Keratinocyte (primary cell): Measurements from ENCODE around the gene CNKSR2. TPM values are rescaled to one million over a fixed set of nuclear protein-coding genes. Genes with fewer than 3 reads are reported as not detected.

Experiments used
- DNase-seq: peaks from one replicate; pipeline ENCODE4 v3.0.0-alpha.2; 2011; ENCODE audit warnings: low read depth, missing footprints, low spot score
- FAIRE-seq: peaks from 2 replicates; lab custom pipeline; 2011; peaks lifted over from hg19 to GRCh38; lab: Jason Lieb, UNC
- H2AFZ ChIP-seq: 2 replicates; pipeline ENCODE4 v1.6.0; 2012; ENCODE audit warnings: low read length, control low read depth, inconsistent platforms; ENCODE audit not compliant: control insufficient read depth
- H3K27ac ChIP-seq: 2 replicates; pipeline ENCODE4 v1.5.1; 2011; ENCODE audit warnings: low read length; ENCODE audit not compliant: control insufficient read depth, insufficient read depth
- H3K27me3 ChIP-seq: 3 replicates; pipeline ENCODE4 v1.6.0; 2011; ENCODE audit warnings: low read length; ENCODE audit not compliant: control insufficient read depth, insufficient read depth; ENCODE audit errors: extremely low read depth
- H3K36me3 ChIP-seq, 2 experiments: 2 replicates in 1 of 2; 3 replicates in 1 of 2; pipeline ENCODE4 v1.5.1; 2011; ENCODE audit warnings: low read length in 2 of 2, mild to moderate bottlenecking in 1 of 2; ENCODE audit not compliant: control insufficient read depth in 2 of 2, insufficient read depth in 2 of 2; ENCODE audit errors: extremely low read depth in 1 of 2
- H3K4me1 ChIP-seq: 3 replicates; pipeline ENCODE4 v1.5.1; 2011; ENCODE audit warnings: low read length; ENCODE audit not compliant: control insufficient read depth, insufficient read depth; ENCODE audit errors: extremely low read depth
- H3K4me2 ChIP-seq: 3 replicates; pipeline ENCODE4 v1.6.0; 2011; ENCODE audit warnings: low read depth, low read length; ENCODE audit not compliant: control insufficient read depth, insufficient read depth; ENCODE audit errors: extremely low read depth
- H3K4me3 ChIP-seq, 3 experiments: fragments of 200-600 bp in 1 of 3; sonication (generic) in 1 of 3; 2 replicates in 2 of 3; 3 replicates in 1 of 3; pipeline ENCODE4 v1.5.1; 2011 to 2016; ENCODE audit warnings: low read length in 3 of 3, mild to moderate bottlenecking in 3 of 3, control low read depth in 2 of 3, inconsistent platforms in 1 of 3, low read depth in 1 of 3, mixed read lengths in 1 of 3, mixed run types in 1 of 3, moderate library complexity in 1 of 3; ENCODE audit not compliant: control insufficient read depth in 2 of 3, insufficient read depth in 2 of 3; ENCODE audit errors: extremely low read depth in 1 of 3
- H3K79me2 ChIP-seq: 2 replicates; pipeline ENCODE4 v1.6.0; 2012; ENCODE audit warnings: low read length; ENCODE audit not compliant: control insufficient read depth, insufficient read depth
- H3K9ac ChIP-seq: 3 replicates; pipeline ENCODE4 v1.6.0; 2011; ENCODE audit warnings: low read length; ENCODE audit not compliant: control insufficient read depth, insufficient read depth; ENCODE audit errors: extremely low read depth
- H3K9me1 ChIP-seq: 3 replicates; pipeline ENCODE4 v1.6.0; 2011; ENCODE audit warnings: low read length; ENCODE audit not compliant: control insufficient read depth, insufficient read depth; ENCODE audit errors: extremely low read depth
- H3K9me3 ChIP-seq: 2 replicates; pipeline ENCODE4 v1.5.1; 2012; ENCODE audit warnings: low read depth, low read length; ENCODE audit not compliant: control insufficient read depth
- H4K20me1 ChIP-seq: 3 replicates; pipeline ENCODE4 v1.6.0; 2011; ENCODE audit warnings: low read length; ENCODE audit not compliant: control insufficient read depth, insufficient read depth; ENCODE audit errors: extremely low read depth
- EZH2 ChIP-seq: IDR thresholded peaks from one replicate; pipeline ENCODE4 v1.6.1; 2012; ENCODE audit warnings: inconsistent platforms, mild to moderate bottlenecking, low read length, moderate library complexity
- dilution Hi-C: fragments of 300-500 bp; cut with MboI; formaldehyde crosslinking; loops from one replicate; pipeline ENCODE4 v1.7.0; 2020; ENCODE audit warnings: low sequenced_read_pairs; ENCODE audit not compliant: extremely low pct_ligation_motif_present
- polyA plus RNA-seq, 5 experiments: library from polyadenylated mRNA; depleted of rRNA in 3 of 5; stranded (reverse) in 3 of 5; stranded (forward) in 1 of 5; unstranded in 1 of 5; fragments of >200 nt; gene quantifications; 1 replicate in 1 of 5; 2 replicates in 3 of 5; 3 replicates in 1 of 5; pipeline versions ENCODE4 v1.2.1 to v1.2.3, GENCODE V29; 2011 to 2012; ENCODE audit warnings: missing spikeins in 2 of 5, low read depth in 1 of 5, low replicate concordance in 1 of 5
- TF ChIP-seq, protein P1 (sequence below), 3 experiments: IDR thresholded peaks in 1 of 3; conservative IDR thresholded peaks in 1 of 3; optimal IDR thresholded peaks in 1 of 3; 2 replicates in 2 of 3; 3 replicates in 1 of 3; pipeline versions ENCODE3 to v1.5.1; 2011; ENCODE audit warnings: low read length in 3 of 3, mild to moderate bottlenecking in 3 of 3, moderate library complexity in 2 of 3, control low read depth in 1 of 3, inconsistent platforms in 1 of 3; ENCODE audit not compliant: insufficient read depth in 2 of 3; ENCODE audit errors: extremely low read depth in 1 of 3

CNKSR2 gene
- polyA plus RNA-seq, 1 donor (not counting 4 experiments of a cell fraction or from before 2014, with no cell fraction given) = 0.63 TPM

DNA sequence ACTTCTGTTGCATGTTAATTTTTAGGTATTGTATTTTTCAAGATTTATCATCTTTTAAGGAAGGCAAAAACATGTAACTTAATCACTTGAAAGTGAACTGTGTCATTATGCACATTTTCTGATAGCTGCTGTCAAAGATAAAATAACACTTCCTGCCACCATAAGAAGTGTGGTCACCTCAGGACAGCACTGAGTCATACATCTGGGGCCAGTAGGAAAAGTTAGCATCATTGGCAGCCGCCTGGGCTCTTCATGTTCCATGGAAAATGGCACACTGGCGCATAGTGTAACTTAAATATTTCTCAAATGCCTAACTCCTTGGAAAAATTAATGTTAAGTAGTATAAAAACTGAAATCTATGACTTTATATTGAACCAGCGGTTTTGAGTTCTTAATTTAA, 24.2 kb downstream of the CNKSR2 start:
- H3K27ac ChIP-seq = no peak overlapping the region
- no peaks in the 10 kb centered on the region for H4K20me1 ChIP-seq
- dilution Hi-C loops = no loop called here
- no peak overlapping the region for H3K9ac ChIP-seq
- H3K4me1 ChIP-seq = no peaks in the 10 kb centered on the region
- no peaks in the 10 kb centered on the region for H3K79me2 ChIP-seq
- no peaks in the 10 kb centered on the region for H3K27me3 ChIP-seq
- no peaks in the 10 kb centered on the region for H3K9me1 ChIP-seq
- no peaks in the 10 kb centered on the region for H3K9me3 ChIP-seq
- no peaks in the 10 kb centered on the region for H3K36me3 ChIP-seq
- DNase-seq (no peak), FAIRE-seq (no peak)
- H3K4me2 ChIP-seq = no peak overlapping the region
- H2AFZ ChIP-seq = no peak overlapping the region
- H3K4me3 ChIP-seq = no peak overlapping the region
- TF ChIP-seq, protein P1, sequence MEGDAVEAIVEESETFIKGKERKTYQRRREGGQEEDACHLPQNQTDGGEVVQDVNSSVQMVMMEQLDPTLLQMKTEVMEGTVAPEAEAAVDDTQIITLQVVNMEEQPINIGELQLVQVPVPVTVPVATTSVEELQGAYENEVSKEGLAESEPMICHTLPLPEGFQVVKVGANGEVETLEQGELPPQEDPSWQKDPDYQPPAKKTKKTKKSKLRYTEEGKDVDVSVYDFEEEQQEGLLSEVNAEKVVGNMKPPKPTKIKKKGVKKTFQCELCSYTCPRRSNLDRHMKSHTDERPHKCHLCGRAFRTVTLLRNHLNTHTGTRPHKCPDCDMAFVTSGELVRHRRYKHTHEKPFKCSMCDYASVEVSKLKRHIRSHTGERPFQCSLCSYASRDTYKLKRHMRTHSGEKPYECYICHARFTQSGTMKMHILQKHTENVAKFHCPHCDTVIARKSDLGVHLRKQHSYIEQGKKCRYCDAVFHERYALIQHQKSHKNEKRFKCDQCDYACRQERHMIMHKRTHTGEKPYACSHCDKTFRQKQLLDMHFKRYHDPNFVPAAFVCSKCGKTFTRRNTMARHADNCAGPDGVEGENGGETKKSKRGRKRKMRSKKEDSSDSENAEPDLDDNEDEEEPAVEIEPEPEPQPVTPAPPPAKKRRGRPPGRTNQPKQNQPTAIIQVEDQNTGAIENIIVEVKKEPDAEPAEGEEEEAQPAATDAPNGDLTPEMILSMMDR (optimal IDR thresholded peaks at IDR 0.05 in 1 of 3, IDR thresholded peaks at IDR 0.05 in 1 of 3, conservative IDR thresholded peaks at IDR 0.05 in 1 of 3; ENCODE audit: extremely low read depth in 1 of 3, insufficient read depth in 2 of 3, low read length in 3 of 3) = no peak

DNA sequence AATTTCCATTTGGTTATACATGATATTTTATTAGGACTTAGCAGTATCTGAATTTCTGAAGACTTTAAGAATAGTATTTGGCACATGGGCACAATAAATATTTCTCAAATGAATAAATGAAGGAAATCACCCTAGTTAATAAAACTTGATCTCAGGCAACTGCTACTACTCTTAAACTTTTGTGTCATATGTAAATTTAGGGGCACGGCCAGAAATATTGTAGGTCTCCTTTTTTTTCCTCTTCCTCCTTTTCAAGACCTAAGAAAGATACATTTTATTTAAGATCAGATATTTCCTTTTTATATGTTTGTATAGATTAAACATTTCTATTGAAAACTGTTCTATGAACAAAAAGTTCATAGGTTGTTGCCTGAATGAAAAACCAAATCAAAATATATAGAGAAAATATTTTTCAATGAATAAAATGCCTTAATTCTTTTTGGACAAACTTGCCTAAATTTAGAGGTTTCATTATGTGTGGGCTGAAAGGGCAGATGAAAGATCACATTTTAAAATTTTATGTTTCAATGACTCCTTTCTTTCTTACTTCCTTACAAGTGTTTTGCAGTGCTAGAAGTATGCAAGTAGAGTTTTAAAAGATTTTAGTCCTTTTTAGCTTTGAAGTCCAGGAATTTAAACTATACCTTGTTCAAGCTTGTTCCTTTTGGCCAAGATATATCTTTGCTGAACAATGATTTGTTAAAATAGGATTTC, 26.3 kb downstream of the CNKSR2 start:
- Histone ChIP-seq H3K9me3 (no peaks in the 10 kb centered on the region), H3K9me1 (no peaks in the 10 kb centered on the region), H3K36me3 (no peaks in the 10 kb centered on the region), H3K4me3 (no peak overlapping the region), H3K79me2 (no peaks in the 10 kb centered on the region), H2AFZ (no peak overlapping the region), H3K4me1 (no peaks in the 10 kb centered on the region), H3K9ac (no peak overlapping the region), H3K27me3 (no peaks in the 10 kb centered on the region), H3K4me2 (no peak overlapping the region), H4K20me1 (no peaks in the 10 kb centered on the region), H3K27ac (no peak overlapping the region)
- no peak for DNase-seq
- dilution Hi-C loops = no loop called here
- FAIRE-seq = no peak
- TF ChIP-seq, protein P1 (optimal IDR thresholded peaks at IDR 0.05 in 1 of 3, IDR thresholded peaks at IDR 0.05 in 1 of 3, conservative IDR thresholded peaks at IDR 0.05 in 1 of 3; ENCODE audit: extremely low read depth in 1 of 3, insufficient read depth in 2 of 3, low read length in 3 of 3) = no peak
- no peak for TF ChIP-seq EZH2
